Naive thymus-derived CD4-positive, alpha-beta T cell (primary cell): ENCODE measurements around the gene MBNL3. TPM values are rescaled to one million over a fixed set of nuclear protein-coding genes. Genes with fewer than 3 reads are reported as not detected.

Source experiments
- ATAC-seq: fragments of 150-1000 bp; cut with Tn5 transposase; 2 replicates; pipeline ENCODE4 v1.10.0; 2021; ENCODE audit warnings: mild to moderate bottlenecking, moderate library complexity
- CTCF ChIA-PET: fragments of 350-600 bp; sonication (Branson Sonifier 250); formaldehyde crosslinking; loops from one replicate; lab custom pipeline; 2021; ENCODE audit warnings: antibody characterized with exemption; lab: Charles Lee
- POLR2A ChIA-PET: fragments of 350-600 bp; sonication (Branson Sonifier 250); formaldehyde crosslinking; loops from one replicate; lab custom pipeline; 2021; ENCODE audit warnings: antibody characterized with exemption, inconsistent platforms; lab: Charles Lee
- DNase-seq, 9 donors: peaks; one replicate each; pipeline versions ENCODE4 v3.0.0 to v3.0.0-alpha.2; 2020 to 2022; ENCODE audit warnings: mixed read lengths in 1 of 9
- H3K27ac ChIP-seq: one replicate; pipeline ENCODE4 v1.7.0; 2013; ENCODE audit warnings: mild to moderate bottlenecking, low read depth, low read length, moderate library complexity
- H3K27me3 ChIP-seq, 2 donors: one replicate each; pipeline ENCODE4 v1.7.0; 2013; ENCODE audit warnings: low read length in 2 of 2, mild to moderate bottlenecking in 2 of 2, moderate library complexity in 2 of 2; ENCODE audit not compliant: control insufficient read depth in 2 of 2, insufficient read depth in 2 of 2
- H3K36me3 ChIP-seq, 3 experiments: 1 replicate in 2 of 3; 2 replicates in 1 of 3; pipeline ENCODE4 v1.7.0; 2013; ENCODE audit warnings: low read length in 3 of 3, mild to moderate bottlenecking in 3 of 3, moderate library complexity in 1 of 3; ENCODE audit not compliant: insufficient read depth in 3 of 3, control insufficient read depth in 2 of 3
- H3K4me1 ChIP-seq, 2 donors: one replicate each; pipeline ENCODE4 v1.7.0; 2013; ENCODE audit warnings: low read length in 2 of 2, mild to moderate bottlenecking in 2 of 2, moderate library complexity in 1 of 2; ENCODE audit not compliant: control insufficient read depth in 2 of 2, insufficient read depth in 2 of 2
- H3K4me3 ChIP-seq: 2 replicates; pipeline ENCODE4 v1.7.0; 2013; ENCODE audit warnings: mild to moderate bottlenecking, low read length
- H3K9me3 ChIP-seq, 3 experiments: 1 replicate in 2 of 3; 2 replicates in 1 of 3; pipeline ENCODE4 v1.7.0; 2013; ENCODE audit warnings: low read length in 3 of 3; ENCODE audit not compliant: control insufficient read depth in 2 of 3
- H3K27ac Mint-ChIP-seq, 9 donors: one replicate each; pipeline ENCODE4 v1.8.0; 2020 to 2022; ENCODE audit warnings: mixed read lengths in 9 of 9, mild to moderate bottlenecking in 8 of 9, moderate library complexity in 5 of 9, inconsistent platforms in 2 of 9
- H3K27me3 Mint-ChIP-seq, 5 donors: one replicate each; pipeline ENCODE4 v1.8.0; 2021 to 2022; ENCODE audit warnings: mixed read lengths in 5 of 5, mild to moderate bottlenecking in 1 of 5
- H3K36me3 Mint-ChIP-seq, 5 donors: one replicate each; pipeline ENCODE4 v1.8.0; 2020 to 2022; ENCODE audit warnings: mixed read lengths in 5 of 5, mild to moderate bottlenecking in 3 of 5, inconsistent platforms in 1 of 5
- H3K4me1 Mint-ChIP-seq, 7 donors: one replicate each; pipeline ENCODE4 v1.8.0; 2020 to 2022; ENCODE audit warnings: mixed read lengths in 7 of 7, mild to moderate bottlenecking in 3 of 7, inconsistent platforms in 1 of 7
- H3K4me3 Mint-ChIP-seq, 10 donors: one replicate each; pipeline ENCODE4 v1.8.0; 2020 to 2022; ENCODE audit warnings: mild to moderate bottlenecking in 10 of 10, mixed read lengths in 10 of 10, moderate library complexity in 6 of 10, inconsistent platforms in 2 of 10
- H3K9me3 Mint-ChIP-seq, 11 donors: one replicate each; pipeline ENCODE4 v1.8.0; 2020 to 2022; ENCODE audit warnings: mixed read lengths in 11 of 11, mild to moderate bottlenecking in 4 of 11, inconsistent platforms in 1 of 11, moderate library complexity in 1 of 11
- intact Hi-C, 2 donors: fragments of 100-400 bp; cut with micrococcal nuclease; formaldehyde crosslinking; loops; one replicate each; pipeline ENCODE4 v1.15.1; 2023
- polyA plus RNA-seq, 2 donors: library from polyadenylated mRNA; unstranded; fragments of 300-500 nt; fragmentation: Illumina TruSeq; gene quantifications; one replicate each; pipeline ENCODE4 v1.2.3, GENCODE V29; 2021
- total RNA-seq, 6 experiments: library from RNA in 5 of 6; stranded (reverse) in 5 of 6; gene quantifications; 1 replicate in 5 of 6; 2 replicates in 1 of 6; pipeline ENCODE4 v1.2.3 and lab custom pipeline; 2021 to 2026

Gene MBNL3
- total RNA-seq (10 to 100 TPM; 20.8 to 34.0 (median 29.7) TPM), polyA plus RNA-seq (10 to 100 TPM; 28.7 to 38.5 TPM), total RNA-seq (lab: John Stamatoyannopoulos, UW) (39.2 reads per million, percentile 66 among the genes with 10 or more reads in this experiment)

- Histone ChIP-seq H3K4me1 (peaks cover 4 to 15% of the 10 kb centered on the region in 2 donors), H3K9me3 (no peaks in the 10 kb centered on the region), H3K4me3 (peak within 1 kb of the TSS; percentile 82), H3K36me3 (peaks cover 0 to 4% (median 0%) of the 10 kb centered on the region in 3 experiments), H3K27me3 (no peaks in the 10 kb centered on the region), H3K27ac (peak within 1 kb of the TSS; percentile 83)
- intact Hi-C loops, result loop anchor here (1.0 to 10.0 kb wide), 8 partner anchors 8 to 658 kb away; partner anchors contain the start of genes STK26 (in 2 of the 2) and RAP2C (in 1 of the 2)
- peaks cover 16 to 59% (median 44%) of the 10 kb centered on the region in 7 donors for H3K4me1 Mint-ChIP-seq
- peak within 1 kb of the TSS; percentile 78 to 98 (median 94) for H3K27ac Mint-ChIP-seq
- ChIA-PET POLR2A (interaction anchor here (0.7 to 1.8 kb wide), 4 partner anchors 9 to 67 kb away, joined by 3 to 17 read pairs (median 6); no protein-coding TSS in a partner anchor), CTCF (interaction anchor here (0.6 to 1.2 kb wide), 2 partner anchors 9 to 26 kb away, joined by 3 to 4 read pairs; no protein-coding TSS in a partner anchor)
- H3K9me3 Mint-ChIP-seq, result no peaks in the 10 kb centered on the region
- H3K27me3 Mint-ChIP-seq, result peaks cover 0 to 10% (median 0%) of the 10 kb centered on the region in 5 donors
- DNase-seq (peak; percentile 35 to 78 (median 70)), ATAC-seq (peak; percentile 77)
- peak within 1 kb of the TSS; percentile 93 to 99 (median 96) for H3K4me3 Mint-ChIP-seq
- H3K36me3 Mint-ChIP-seq, result no peaks in the 10 kb centered on the region
These were observed at the start of gene MBNL3 for GRCh38 chrX:132488819-132489577. MBNL3 (minus strand) TSS chrX:132489038; CDS start chrX:132439611, 49,427 bp downstream.

GRCh38 chrX:132533409-132533808 lies 44.6 kb upstream of the MBNL3 start:
- no peak overlapping the region for H3K27ac Mint-ChIP-seq
- peaks cover 0 to 8% (median 0%) of the 10 kb centered on the region in 5 donors for H3K27me3 Mint-ChIP-seq
- ChIA-PET POLR2A (no interaction called here), CTCF (no interaction called here)
- Histone ChIP-seq H3K9me3 (no peaks in the 10 kb centered on the region), H3K36me3 (no peaks in the 10 kb centered on the region), H3K4me1 (no peaks in the 10 kb centered on the region), H3K27me3 (no peaks in the 10 kb centered on the region), H3K27ac (no peak overlapping the region), H3K4me3 (no peak overlapping the region)
- H3K4me1 Mint-ChIP-seq, result peaks cover 0 to 4% (median 0%) of the 10 kb centered on the region in 7 donors
- no peaks in the 10 kb centered on the region for H3K9me3 Mint-ChIP-seq
- H3K36me3 Mint-ChIP-seq, result no peaks in the 10 kb centered on the region
- intact Hi-C loops, result no loop called here
- DNase-seq (no peak), ATAC-seq (no peak)
- H3K4me3 Mint-ChIP-seq, result no peak overlapping the region

- Histone ChIP-seq H3K4me3 (no peak overlapping the region), H3K9me3 (no peaks in the 10 kb centered on the region), H3K27me3 (no peaks in the 10 kb centered on the region), H3K27ac (no peak overlapping the region), H3K4me1 (no peaks in the 10 kb centered on the region), H3K36me3 (no peaks in the 10 kb centered on the region)
- CTCF ChIA-PET, result no interaction called here
- intact Hi-C loops, result no loop called here
- Mint-ChIP-seq H3K9me3 (no peaks in the 10 kb centered on the region), H3K4me3 (no peak overlapping the region), H3K27me3 (peaks cover 0 to 10% (median 0%) of the 10 kb centered on the region in 5 donors), H3K4me1 (peaks cover 0 to 4% (median 0%) of the 10 kb centered on the region in 7 donors), H3K27ac (no peak overlapping the region), H3K36me3 (no peaks in the 10 kb centered on the region)
- no peak for ATAC-seq
- DNase-seq, result no peak
- POLR2A ChIA-PET, result no interaction called here
These were observed 44.1 kb upstream of the MBNL3 start for GRCh38 chrX:132532913-132533312.

- DNase-seq (no peak), ATAC-seq (no peak)
- H3K4me1 ChIP-seq, result no peaks in the 10 kb centered on the region
- H3K36me3 ChIP-seq, result no peaks in the 10 kb centered on the region
- no peaks in the 10 kb centered on the region for H3K36me3 Mint-ChIP-seq
- H3K27me3 ChIP-seq, result no peaks in the 10 kb centered on the region
- H3K4me3 Mint-ChIP-seq, result no peak overlapping the region
- peaks cover 0 to 4% (median 0%) of the 10 kb centered on the region in 7 donors for H3K4me1 Mint-ChIP-seq
- no peak overlapping the region for H3K27ac ChIP-seq
- intact Hi-C loops, result no loop called here
- CTCF ChIA-PET, result no interaction called here
- H3K4me3 ChIP-seq, result no peak overlapping the region
- H3K27me3 Mint-ChIP-seq, result peaks cover 0 to 10% (median 0%) of the 10 kb centered on the region in 5 donors
- no peaks in the 10 kb centered on the region for H3K9me3 ChIP-seq
- no peaks in the 10 kb centered on the region for H3K9me3 Mint-ChIP-seq
- POLR2A ChIA-PET, result no interaction called here
- H3K27ac Mint-ChIP-seq, result no peak overlapping the region
These were observed 43.3 kb upstream of the MBNL3 start for GRCh38 chrX:132532097-132532496.

GRCh38 chrX:132520792-132521191 lies 32.0 kb upstream of the MBNL3 start:
- Mint-ChIP-seq H3K27me3 (peaks cover 0 to 3% (median 0%) of the 10 kb centered on the region in 5 donors), H3K4me3 (no peak overlapping the region), H3K9me3 (no peaks in the 10 kb centered on the region), H3K4me1 (no peaks in the 10 kb centered on the region), H3K36me3 (no peaks in the 10 kb centered on the region), H3K27ac (no peak overlapping the region)
- DNase-seq (no peak), ATAC-seq (no peak)
- no peaks in the 10 kb centered on the region for H3K9me3 ChIP-seq
- intact Hi-C loops, result no loop called here
- ChIA-PET CTCF (no interaction called here), POLR2A (no interaction called here)
- no peaks in the 10 kb centered on the region for H3K36me3 ChIP-seq
- H3K27ac ChIP-seq, result no peak overlapping the region
- H3K27me3 ChIP-seq, result no peaks in the 10 kb centered on the region
- H3K4me1 ChIP-seq, result no peaks in the 10 kb centered on the region
- no peak overlapping the region for H3K4me3 ChIP-seq

- no peak overlapping the region for H3K27ac ChIP-seq
- no peak for ATAC-seq
- H3K4me3 ChIP-seq, result no peak overlapping the region
- no peaks in the 10 kb centered on the region for H3K4me1 Mint-ChIP-seq
- ChIA-PET CTCF (no interaction called here), POLR2A (no interaction called here)
- no peaks in the 10 kb centered on the region for H3K27me3 ChIP-seq
- H3K4me1 ChIP-seq, result no peaks in the 10 kb centered on the region
- DNase-seq, result no peak
- no peak overlapping the region for H3K27ac Mint-ChIP-seq
- peaks cover 0 to 3% (median 0%) of the 10 kb centered on the region in 5 donors for H3K27me3 Mint-ChIP-seq
- H3K9me3 Mint-ChIP-seq, result no peaks in the 10 kb centered on the region
- H3K36me3 Mint-ChIP-seq, result no peaks in the 10 kb centered on the region
- H3K36me3 ChIP-seq, result no peaks in the 10 kb centered on the region
- intact Hi-C loops, result no loop called here
- H3K4me3 Mint-ChIP-seq, result no peak overlapping the region
- no peaks in the 10 kb centered on the region for H3K9me3 ChIP-seq
These were observed 31.4 kb upstream of the MBNL3 start for GRCh38 chrX:132520213-132520612.
